Brain microvascular endothelial cell (primary cell): ENCODE results near the gene RNF31.

Source experiments
- DNase-seq: peaks from one replicate; pipeline ENCODE4 v3.0.0-alpha.2; 2020
- H3K27ac ChIP-seq: fragments of 250-450 bp; sonication (Bioruptor Pico); 2 replicates; pipeline ENCODE4 v1.5.1; 2020; ENCODE audit warnings: mild to moderate bottlenecking, moderate library complexity
- H3K27me3 ChIP-seq: fragments of 250-450 bp; sonication (Bioruptor Pico); replicated peaks from 2 replicates; pipeline ENCODE4 v1.5.1; 2020; ENCODE audit warnings: mild to moderate bottlenecking
- H3K36me3 ChIP-seq: fragments of 250-450 bp; sonication (Bioruptor Pico); replicated peaks from 2 replicates; pipeline ENCODE4 v1.5.1; 2020; ENCODE audit warnings: mild to moderate bottlenecking
- H3K4me3 ChIP-seq: 2 replicates; pipeline ENCODE4 v1.5.1; 2011; ENCODE audit warnings: low read depth, mild to moderate bottlenecking, control low read depth, low read length, moderate library complexity
- in situ Hi-C: cut with HindIII; loops from 2 replicates; pipeline ENCODE4 v1.10.0; 2017; ENCODE audit warnings: low sequenced_read_pairs, low pct_ligation_motif_present
- TF ChIP-seq, protein P1 (sequence below): IDR thresholded peaks from 2 replicates; pipeline ENCODE4 v1.5.1; 2011; ENCODE audit warnings: low read depth, mild to moderate bottlenecking, moderate library complexity, low read length, control low read depth, inconsistent platforms; ENCODE audit errors: missing control alignments

Gene RNF31

GRCh38 chr14:24145219-24145618, 2.1 kb upstream of the RNF31 start:
- TF ChIP-seq, protein P1, sequence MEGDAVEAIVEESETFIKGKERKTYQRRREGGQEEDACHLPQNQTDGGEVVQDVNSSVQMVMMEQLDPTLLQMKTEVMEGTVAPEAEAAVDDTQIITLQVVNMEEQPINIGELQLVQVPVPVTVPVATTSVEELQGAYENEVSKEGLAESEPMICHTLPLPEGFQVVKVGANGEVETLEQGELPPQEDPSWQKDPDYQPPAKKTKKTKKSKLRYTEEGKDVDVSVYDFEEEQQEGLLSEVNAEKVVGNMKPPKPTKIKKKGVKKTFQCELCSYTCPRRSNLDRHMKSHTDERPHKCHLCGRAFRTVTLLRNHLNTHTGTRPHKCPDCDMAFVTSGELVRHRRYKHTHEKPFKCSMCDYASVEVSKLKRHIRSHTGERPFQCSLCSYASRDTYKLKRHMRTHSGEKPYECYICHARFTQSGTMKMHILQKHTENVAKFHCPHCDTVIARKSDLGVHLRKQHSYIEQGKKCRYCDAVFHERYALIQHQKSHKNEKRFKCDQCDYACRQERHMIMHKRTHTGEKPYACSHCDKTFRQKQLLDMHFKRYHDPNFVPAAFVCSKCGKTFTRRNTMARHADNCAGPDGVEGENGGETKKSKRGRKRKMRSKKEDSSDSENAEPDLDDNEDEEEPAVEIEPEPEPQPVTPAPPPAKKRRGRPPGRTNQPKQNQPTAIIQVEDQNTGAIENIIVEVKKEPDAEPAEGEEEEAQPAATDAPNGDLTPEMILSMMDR: no peak
- H3K27ac ChIP-seq: no peak overlapping the region
- no peak for DNase-seq
- H3K36me3 ChIP-seq: peaks cover 15% of the 10 kb centered on the region
- H3K27me3 ChIP-seq: no peaks in the 10 kb centered on the region
- no peak overlapping the region for H3K4me3 ChIP-seq
- in situ Hi-C loops: no loop called here

- TF ChIP-seq, protein P1: no peak
- peaks cover 20% of the 10 kb centered on the region for H3K36me3 ChIP-seq
- in situ Hi-C loops: no loop called here
- peak overlapping the region; percentile 82 for H3K27ac ChIP-seq
- H3K4me3 ChIP-seq: peak overlapping the region; percentile 91
- DNase-seq: no peak
- H3K27me3 ChIP-seq: no peaks in the 10 kb centered on the region
Measured at GRCh38 chr14:24145690-24146452, 1.4 kb upstream of the RNF31 start.

DNA sequence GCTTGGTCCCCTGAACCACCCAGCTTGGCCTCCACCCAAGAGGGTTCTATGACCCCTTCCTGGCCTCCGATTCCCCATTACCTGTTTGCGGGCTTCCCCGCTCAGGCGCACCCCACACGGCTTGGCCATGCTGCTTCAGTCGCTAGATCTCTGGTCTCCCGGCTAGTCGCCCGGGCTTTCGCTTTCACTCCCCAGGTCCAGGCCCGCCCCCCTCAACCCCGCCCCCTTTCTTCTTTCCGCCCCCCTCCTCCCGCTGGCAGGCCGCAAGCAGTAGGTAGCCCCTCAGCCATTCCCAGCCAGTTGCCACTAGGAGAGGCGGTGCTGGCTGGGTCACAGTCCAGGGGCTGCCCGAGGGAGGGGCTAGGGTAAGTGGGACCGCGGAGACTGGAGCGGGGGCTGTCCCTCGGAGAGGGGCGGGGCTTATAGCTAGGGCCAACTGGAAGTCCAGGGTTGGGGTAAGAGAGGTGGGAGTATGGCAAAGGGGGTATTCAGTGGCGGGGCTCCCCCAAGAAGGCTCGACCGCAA, 783 bp upstream of the RNF31 start, which contains the start of gene PSME2:
Gene PSME2 (minus strand): TSS at position 158 of the 525 bp plus-strand sequence. CDS start 29 bp downstream, at position 129.
- no peaks in the 10 kb centered on the region for H3K27me3 ChIP-seq
- H3K36me3 ChIP-seq: peaks cover 27% of the 10 kb centered on the region
- in situ Hi-C loops: no loop called here
- peak within 1 kb of the TSS; percentile 91 for H3K4me3 ChIP-seq
- peak; percentile 96 for DNase-seq
- TF ChIP-seq, protein P1: peak; percentile 2
- peak within 1 kb of the TSS; percentile 82 for H3K27ac ChIP-seq

DNA sequence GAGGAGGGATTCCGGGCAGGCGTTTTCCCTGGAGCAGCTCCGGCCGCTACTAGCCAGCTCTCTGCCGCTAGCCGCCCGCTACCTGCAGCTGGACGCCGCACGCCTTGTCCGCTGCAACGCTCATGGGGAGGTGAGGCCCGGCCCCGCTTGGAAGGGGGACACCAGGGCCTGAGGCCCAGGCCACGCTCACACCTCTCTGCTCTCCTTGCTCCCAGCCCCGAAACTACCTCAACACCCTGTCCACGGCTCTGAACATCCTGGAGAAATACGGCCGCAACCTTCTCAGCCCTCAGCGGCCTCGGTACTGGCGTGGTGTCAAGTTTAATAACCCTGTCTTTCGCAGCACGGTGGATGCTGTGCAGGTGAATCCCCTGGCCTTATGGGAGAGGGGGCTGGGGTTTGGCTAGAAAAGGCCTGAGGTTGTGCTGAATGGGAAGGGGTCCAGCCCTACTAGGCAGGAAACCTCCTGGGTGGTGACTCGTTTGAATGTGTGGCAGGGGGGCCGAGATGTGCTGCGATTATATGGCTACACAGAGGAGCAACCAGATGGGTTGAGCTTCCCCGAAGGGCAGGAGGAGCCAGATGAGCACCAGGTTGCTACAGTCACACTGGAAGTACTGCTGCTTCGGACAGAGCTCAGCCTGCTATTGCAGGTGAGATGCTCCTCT, 597 bp downstream of the RNF31 start:
- H3K36me3 ChIP-seq: peaks cover 38% of the 10 kb centered on the region
- peak overlapping the region; percentile 91 for H3K4me3 ChIP-seq

DNA sequence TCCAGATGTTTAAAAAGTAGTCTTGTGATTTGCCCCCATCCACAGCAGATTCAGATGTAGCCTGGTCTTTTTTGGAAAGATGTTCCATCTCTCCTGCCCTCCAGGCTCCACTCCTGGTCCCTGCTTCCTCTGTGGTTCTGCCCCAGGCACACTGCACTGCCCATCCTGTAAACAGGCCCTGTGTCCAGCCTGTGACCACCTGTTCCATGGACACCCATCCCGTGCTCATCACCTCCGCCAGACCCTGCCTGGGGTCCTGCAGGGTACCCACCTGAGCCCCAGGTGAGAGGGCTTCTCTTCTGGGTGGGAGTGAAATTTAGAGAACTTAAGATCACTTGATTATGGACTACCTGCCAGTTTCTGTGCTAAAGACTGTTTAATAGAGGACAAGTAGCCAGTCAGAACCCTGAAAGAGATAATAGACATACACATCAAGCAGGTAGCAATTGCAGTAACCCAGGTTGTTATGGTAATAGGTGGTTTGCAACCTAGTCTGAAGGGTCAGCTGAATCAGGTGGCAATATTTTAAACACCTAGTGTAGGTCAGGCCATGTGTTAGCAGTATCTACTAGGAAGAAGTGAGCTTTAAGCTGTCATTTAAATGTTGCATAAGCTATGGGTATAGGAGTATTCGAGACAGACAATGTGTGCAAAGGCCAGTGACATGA, 2.1 kb downstream of the RNF31 start:
- H3K4me3 ChIP-seq: no peak overlapping the region
- TF ChIP-seq, protein P1: no peak
- H3K36me3 ChIP-seq: peaks cover 33% of the 10 kb centered on the region
- H3K27me3 ChIP-seq: no peaks in the 10 kb centered on the region
- H3K27ac ChIP-seq: no peak overlapping the region
- no peak for DNase-seq
- in situ Hi-C loops: no loop called here

More for the DNA sequence above, 597 bp downstream of the RNF31 start:
- no peak for DNase-seq
- in situ Hi-C loops: no loop called here
- Histone ChIP-seq H3K27me3 (no peaks in the 10 kb centered on the region), H3K27ac (peak overlapping the region; percentile 46)
- TF ChIP-seq, protein P1: no peak
